ENCODE results near the gene MAP6D1.

DNA sequence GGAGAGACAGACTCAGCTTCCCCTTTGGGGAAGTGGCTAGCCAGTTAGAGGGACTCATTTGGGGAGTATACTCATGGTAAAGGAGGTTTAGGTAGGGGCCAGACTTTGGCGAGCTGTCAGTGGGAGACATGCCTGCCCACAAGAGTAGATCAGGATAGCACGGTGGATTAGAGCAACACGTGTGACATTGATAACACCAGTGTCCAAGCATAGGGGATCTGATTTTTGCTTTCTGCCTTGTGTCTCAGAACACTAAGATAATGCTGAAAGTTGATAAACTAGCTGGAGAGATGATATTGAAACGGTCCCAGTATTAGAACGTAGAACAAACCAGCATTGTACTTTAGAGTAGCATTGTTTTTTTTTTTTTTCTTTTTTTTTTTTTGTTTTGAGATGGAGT, 25.9 kb downstream of the MAP6D1 start:
- TF ChIP-seq POLR2A (IDR thresholded peaks at IDR 0.05; ENCODE audit: low read length), result no peak
- no peak for TF ChIP-seq GATA1 (IDR thresholded peaks at IDR 0.05; ENCODE audit: low read depth, low read length)

Data from erythroblast (primary cell).